GM19238 (cell line): ENCODE results near the gene PDCD5.

Source experiments
- DNase-seq: peaks from one replicate; pipeline ENCODE4 v3.0.0; 2011; ENCODE audit warnings: low spot score; ENCODE audit not compliant: insufficient read length

Gene PDCD5

DNA sequence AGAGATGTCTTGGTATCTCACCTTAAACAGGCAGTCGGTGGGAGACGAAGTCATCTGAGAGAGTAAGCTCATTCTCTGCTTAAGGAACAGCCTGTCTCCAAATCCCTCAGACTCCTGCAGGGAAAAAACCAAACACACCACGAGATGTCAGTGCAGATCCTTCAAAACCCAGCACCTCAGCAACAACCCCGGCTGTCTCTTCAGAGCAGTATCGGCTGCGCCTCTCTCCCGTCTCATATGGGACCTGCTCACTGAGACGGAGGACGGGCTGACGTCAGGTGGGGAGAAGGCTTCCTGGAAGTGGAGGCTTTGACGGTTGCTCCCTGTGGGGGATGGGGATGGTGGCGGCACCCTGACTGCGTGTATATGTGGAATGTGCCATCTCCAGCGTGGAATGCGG, 50.4 kb downstream of the PDCD5 start:
- no peak for DNase-seq
